ENCODE results near the gene CALCOCO2.

CALCOCO2 gene

GRCh38 chr17:48873209-48873608, 42.4 kb downstream of the CALCOCO2 start:
- TF ChIP-seq POLR2A (IDR thresholded peaks at IDR 0.05; ENCODE audit: low read depth, low read length): no peak
- FAIRE-seq: no peak
- DNase-seq (ENCODE audit: insufficient read length, low spot score): no peak

DNA sequence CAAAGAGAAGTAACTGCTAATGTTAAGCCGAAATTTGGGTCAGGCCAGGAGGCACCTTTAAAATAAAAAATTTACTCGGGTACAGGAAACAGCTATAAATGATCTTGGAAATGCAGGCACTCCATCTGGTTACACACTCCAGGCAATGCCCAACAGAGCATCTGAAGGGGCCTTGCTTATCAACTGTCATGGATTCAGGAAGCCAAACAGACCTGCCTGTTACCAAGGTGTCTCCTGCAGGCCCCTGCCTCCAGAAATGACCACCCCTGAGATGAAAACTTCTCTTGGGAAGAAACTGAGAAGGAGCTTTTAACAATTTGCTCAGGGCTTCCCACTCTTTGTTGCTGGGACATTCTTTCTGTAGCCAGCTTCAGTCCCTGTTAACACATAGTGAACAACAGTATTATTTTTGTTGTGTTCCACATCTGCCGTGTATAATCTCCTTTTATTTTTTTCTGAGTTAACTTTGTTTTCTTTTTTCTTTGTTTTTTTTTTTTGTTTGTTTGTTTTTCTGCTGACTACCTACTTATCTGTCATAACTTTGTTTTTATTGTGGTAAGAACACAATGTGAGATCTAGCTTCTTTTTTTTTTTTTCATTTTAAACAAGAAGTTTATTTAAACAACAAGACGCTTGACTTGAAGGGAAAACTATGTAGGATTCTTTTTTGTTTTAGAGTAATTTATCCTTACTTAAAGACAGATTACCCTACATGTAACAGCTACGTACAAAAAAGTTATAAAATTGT, 43.0 kb downstream of the CALCOCO2 start:
- TF ChIP-seq POLR2A (IDR thresholded peaks at IDR 0.05; ENCODE audit: low read depth, low read length): no peak
- FAIRE-seq: no peak

GRCh38 chr17:48878920-48879898, 48.4 kb downstream of the CALCOCO2 start:
- no peak for FAIRE-seq
- TF ChIP-seq POLR2A (IDR thresholded peaks at IDR 0.05; ENCODE audit: low read depth, low read length): no peak
- peak; percentile 80 for DNase-seq (ENCODE audit: insufficient read length, low spot score)

More for the DNA sequence above, 43.0 kb downstream of the CALCOCO2 start:
- DNase-seq (ENCODE audit: insufficient read length, low spot score): no peak

- TF ChIP-seq POLR2A (IDR thresholded peaks at IDR 0.05; ENCODE audit: low read depth, low read length): no peak
- FAIRE-seq (no peak), DNase-seq (ENCODE audit: insufficient read length, low spot score) (no peak)
Measured at GRCh38 chr17:48882272-48882671, 51.4 kb downstream of the CALCOCO2 start.

DNA sequence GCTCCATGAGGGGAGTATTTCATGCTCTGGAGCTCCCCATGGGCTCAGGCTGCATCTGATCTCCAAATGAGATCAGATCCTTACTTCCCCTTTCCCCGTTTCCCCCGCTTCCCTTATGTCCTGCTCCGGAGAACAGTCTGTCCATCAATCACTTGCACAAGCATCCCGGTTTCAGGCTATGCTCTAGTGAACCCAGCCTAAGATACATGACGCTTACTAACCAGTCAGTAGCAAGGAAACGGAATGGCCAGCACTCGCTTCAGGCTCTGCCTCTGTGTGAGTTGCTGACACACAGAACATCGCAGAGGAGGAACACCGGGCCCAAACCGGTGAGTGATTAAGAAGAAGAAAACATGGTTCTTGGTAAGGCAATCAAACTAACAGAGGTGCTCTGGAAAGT, 52.3 kb downstream of the CALCOCO2 start:
- FAIRE-seq (no peak), DNase-seq (ENCODE audit: insufficient read length, low spot score) (no peak)
- TF ChIP-seq POLR2A (IDR thresholded peaks at IDR 0.05; ENCODE audit: low read depth, low read length): no peak

DNA sequence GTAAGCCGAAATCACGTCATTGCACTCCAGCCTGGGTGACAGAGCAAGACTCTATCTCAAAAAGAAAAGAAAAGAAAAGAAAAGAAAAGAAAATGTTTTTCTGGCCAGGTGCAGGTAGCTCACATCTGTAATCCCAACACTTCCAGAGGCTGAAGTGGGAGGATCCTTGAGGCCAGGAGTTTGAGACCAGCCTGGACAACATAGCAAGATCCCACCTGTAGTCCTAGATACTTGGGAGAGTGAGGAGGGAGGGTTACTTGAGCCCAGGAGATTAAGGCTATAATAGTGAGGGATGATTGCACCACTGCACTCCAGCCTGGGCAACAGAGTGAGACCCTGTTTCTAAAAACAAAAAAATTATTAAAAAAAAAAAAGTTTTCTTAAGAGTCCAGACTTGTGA, 59.3 kb downstream of the CALCOCO2 start:
- TF ChIP-seq POLR2A (IDR thresholded peaks at IDR 0.05; ENCODE audit: low read depth, low read length): no peak
- FAIRE-seq (no peak), DNase-seq (ENCODE audit: insufficient read length, low spot score) (no peak)

DNA sequence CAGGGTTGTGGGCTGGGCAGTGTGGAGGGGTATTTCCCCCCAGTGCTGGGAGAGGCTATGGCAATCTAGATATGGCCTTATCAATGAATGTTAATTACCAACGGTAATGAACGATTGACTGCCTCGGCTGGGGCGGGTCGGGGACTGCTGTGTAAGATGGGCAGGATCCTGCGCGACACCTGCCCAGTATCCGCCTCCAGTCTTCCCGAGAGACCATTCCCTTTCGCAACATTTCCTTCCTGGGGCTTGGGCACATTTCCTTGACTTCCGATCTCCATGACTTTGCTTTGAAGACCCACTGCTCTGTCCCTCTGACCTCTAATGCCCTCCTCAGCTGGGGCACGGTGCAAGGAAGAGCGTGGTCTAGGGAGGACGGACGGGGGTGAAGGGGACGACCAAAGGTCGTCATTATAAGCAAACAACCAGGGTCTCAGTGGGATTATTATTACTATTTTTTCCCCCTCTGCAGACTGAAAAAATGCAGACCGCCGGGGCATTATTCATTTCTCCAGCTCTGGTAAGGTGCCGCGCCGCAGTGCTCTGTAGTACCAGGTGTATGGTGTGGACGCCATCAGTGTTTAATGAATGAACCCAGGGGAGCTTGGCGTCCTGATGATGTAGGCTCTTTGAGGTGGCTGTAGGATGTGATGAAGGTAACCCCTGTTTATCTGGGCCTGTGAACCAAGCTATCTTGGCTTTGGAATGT, 62.3 kb downstream of the CALCOCO2 start:
- no peak for TF ChIP-seq POLR2A (IDR thresholded peaks at IDR 0.05; ENCODE audit: low read depth, low read length)
- DNase-seq (ENCODE audit: insufficient read length, low spot score) (no peak), FAIRE-seq (no peak)

DNA sequence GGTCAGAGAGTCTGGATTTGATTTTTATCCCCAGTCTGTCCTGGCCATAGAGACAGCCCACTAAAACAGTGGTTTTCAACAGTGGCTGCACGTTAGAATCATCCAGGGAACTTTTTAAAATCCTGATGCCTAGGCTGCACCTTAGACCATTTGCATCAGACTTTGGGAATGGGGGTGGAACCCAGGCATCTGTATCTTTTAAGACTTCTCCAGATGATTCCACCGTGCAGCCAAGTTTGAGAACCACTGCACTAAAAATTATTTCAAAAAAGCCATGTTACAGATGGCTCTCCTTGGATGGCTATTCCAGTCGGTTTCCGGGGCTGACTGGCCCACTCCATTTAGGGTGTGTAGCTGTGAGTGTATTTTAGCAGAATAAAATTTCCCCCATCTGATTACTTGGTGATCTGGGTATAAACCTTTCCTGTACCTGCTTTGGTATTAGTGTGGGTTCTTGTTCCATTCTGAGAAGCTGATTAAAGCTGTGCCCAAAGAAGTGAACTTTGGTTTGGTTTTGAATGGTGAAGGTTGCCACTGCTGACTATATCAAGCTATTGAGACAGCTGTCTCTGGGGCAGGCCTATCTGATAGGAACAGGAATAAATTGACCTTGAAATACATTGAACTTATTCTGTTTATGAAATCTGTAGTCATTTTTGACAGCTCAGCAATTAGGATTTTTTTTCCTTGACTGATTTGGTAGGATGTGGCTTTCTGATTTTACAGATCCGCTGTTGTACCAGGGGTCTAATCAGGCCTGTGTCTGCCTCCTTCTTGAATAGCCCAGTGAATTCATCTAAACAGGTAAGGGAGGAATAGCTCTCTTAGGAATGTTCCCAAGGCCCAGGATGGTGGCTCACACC, 63.0 kb downstream of the CALCOCO2 start:
- no peak for FAIRE-seq
- DNase-seq (ENCODE audit: insufficient read length, low spot score): no peak
- TF ChIP-seq POLR2A (IDR thresholded peaks at IDR 0.05; ENCODE audit: low read depth, low read length): no peak

DNA sequence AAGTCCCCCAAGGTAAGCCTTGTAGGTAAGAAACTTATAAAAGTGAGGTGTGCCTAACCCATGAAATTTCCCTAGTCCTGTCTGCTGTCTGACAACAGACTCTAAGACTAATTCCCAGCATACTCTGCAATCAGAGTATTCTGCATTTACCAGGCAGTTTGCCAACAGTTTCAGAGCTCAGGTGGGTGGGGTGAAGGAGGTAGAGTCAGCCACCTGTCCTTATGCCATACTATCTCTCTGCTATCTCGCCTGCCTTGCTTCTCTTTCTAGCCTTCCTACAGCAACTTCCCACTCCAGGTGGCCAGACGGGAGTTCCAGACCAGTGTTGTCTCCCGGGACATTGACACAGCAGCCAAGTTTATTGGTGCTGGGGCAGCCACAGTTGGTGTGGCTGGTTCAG, 64.1 kb downstream of the CALCOCO2 start:
- FAIRE-seq (no peak), DNase-seq (ENCODE audit: insufficient read length, low spot score) (no peak)
- TF ChIP-seq POLR2A (IDR thresholded peaks at IDR 0.05; ENCODE audit: low read depth, low read length): no peak

DNA sequence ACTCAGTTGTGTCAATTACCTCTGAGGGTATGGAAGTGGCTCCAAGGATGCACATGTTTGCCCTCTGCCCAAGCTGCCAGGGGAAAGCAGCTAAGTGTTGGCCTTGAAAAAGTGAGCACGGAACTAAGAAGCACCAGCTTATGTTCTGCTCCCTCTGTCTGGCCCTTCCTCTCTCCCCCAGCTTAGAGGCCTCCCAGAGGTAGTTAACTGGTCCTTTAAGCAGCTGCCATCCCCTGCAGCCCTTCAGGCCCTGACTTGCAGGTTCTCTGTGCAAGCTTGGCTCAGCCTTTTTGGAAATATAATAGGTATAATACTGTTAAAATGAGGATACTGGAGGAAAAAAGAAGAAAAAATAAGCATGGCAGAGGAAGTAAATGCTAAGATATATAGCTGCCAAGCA, 70.4 kb downstream of the CALCOCO2 start:
- DNase-seq (ENCODE audit: insufficient read length, low spot score): no peak
- no peak for TF ChIP-seq POLR2A (IDR thresholded peaks at IDR 0.05; ENCODE audit: low read depth, low read length)
- FAIRE-seq: no peak

DNA sequence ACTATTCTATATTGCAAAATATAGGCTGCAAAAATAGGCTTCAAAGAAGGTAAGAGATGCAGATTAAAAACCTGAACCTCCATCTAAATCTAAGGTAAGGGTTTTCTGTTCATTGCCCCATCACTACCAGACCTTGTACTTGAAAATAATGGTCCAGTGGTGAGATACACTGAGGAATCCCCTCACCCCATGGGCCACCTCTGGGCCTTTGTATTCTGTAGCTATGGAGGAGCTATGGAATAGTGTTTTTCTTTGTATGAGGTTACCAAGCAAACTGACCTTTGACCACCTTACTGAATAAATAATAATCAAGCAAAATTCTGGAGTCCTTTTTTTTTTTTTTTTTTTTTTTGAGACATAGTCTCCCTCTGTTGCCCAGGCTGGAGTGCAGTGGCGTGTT, 72.6 kb downstream of the CALCOCO2 start:
- no peak for FAIRE-seq

DNA sequence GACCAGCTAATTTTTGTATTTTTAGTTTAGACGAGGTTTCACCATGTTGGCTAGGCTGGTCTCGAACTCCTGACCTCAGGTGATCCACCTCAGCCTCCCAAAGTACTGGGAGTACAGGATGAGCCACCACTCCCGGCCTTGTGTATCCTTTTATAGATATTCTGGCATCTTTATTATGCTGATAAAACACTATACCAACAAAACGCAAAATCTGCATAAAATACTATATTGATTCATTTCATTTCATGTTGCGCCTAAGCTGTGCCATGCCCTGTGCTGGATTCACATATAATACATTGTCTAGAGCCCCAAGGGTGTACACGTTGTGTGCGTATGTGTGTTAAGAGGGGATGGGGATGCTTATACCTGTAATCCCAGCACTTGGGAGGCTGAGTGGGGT, 73.6 kb downstream of the CALCOCO2 start:
- no peak for TF ChIP-seq POLR2A (IDR thresholded peaks at IDR 0.05; ENCODE audit: low read depth, low read length)
- no peak for FAIRE-seq
- no peak for DNase-seq (ENCODE audit: insufficient read length, low spot score)

More for the DNA sequence above, 72.6 kb downstream of the CALCOCO2 start:
- TF ChIP-seq POLR2A (IDR thresholded peaks at IDR 0.05; ENCODE audit: low read depth, low read length): no peak
- DNase-seq (ENCODE audit: insufficient read length, low spot score): no peak

DNA sequence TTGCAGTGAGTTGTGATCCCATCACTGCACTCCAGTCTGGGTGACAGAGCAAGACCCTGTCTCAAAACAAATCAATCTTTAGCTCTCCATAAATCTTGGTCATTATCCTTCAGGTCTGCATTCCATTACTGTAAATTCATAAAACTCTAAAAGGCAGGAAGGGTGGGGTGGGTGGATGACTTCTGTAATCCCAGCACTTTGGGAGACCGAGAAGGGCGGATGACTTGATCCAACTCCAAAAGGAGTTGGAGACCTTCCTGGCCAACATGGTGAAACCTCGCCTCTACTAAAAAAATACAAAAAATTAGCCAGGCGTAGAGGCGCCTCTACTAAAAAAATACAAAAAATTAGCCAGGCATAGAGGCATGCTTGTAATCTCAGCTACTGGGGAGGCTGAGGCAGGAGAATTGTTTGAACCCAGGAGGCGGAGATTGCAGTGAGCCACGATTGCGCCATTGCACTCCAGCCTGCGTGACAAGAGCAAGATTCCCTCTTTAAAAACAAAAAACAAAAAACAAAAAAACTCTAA, 75.2 kb downstream of the CALCOCO2 start:
- DNase-seq (ENCODE audit: insufficient read length, low spot score) (no peak), FAIRE-seq (no peak)
- no peak for TF ChIP-seq POLR2A (IDR thresholded peaks at IDR 0.05; ENCODE audit: low read depth, low read length)
